GM21515 (cell line): ENCODE data around the gene USP5.
"Not testable (repeated sequence)": the region's sequence is repeated elsewhere in the genome, so short reads cannot be mapped to it uniquely, and the experiment has no call there.

Experiments used
- ATAC-seq: cut with Tn5 transposase; IDR thresholded peaks from one replicate; pipeline ENCODE4 v1.9.1; 2021; ENCODE audit not compliant: unreplicated experiment

USP5 gene

DNA sequence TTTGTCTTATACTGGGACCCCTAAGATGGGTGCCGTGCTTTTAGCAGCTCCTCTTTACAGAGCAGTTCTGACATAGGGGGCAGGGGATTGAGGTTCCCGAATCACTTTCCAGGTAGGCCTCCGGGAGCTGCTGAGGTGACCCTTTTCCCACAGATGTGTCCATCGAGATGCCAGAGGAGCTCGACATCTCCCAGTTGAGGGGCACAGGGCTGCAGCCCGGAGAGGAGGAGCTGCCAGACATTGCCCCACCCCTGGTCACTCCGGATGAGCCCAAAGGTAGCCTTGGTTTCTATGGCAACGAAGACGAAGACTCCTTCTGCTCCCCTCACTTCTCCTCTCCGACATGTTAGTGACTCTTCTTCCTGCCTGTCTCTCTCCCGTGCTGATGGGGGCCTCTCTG is 11.1 kb downstream of the USP5 start:
- ATAC-seq: no peak

GRCh38 chr12:6863586-6864321 is 11.8 kb downstream of the USP5 start:
- no peak for ATAC-seq

DNA sequence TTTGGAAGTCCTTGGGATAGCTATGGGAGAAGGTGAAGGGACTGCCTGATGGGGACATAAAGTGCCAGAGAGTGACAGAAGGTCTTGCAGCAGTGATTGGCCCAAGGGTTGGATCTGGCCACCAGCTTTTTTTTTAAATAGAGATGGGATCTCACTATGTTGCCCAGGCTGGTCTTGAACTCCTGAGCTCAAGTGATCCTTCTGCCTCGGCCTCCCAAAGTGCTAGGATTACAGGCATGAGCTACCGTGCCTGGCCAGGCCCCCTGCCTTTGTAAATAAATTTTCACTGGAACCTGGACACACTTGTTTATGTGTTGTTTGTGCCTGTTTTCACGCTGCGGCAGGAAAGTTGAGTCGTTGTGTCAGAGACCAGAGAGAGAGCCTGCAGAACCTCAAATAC is 13.4 kb downstream of the USP5 start:
- ATAC-seq: not testable (repeated sequence)

DNA sequence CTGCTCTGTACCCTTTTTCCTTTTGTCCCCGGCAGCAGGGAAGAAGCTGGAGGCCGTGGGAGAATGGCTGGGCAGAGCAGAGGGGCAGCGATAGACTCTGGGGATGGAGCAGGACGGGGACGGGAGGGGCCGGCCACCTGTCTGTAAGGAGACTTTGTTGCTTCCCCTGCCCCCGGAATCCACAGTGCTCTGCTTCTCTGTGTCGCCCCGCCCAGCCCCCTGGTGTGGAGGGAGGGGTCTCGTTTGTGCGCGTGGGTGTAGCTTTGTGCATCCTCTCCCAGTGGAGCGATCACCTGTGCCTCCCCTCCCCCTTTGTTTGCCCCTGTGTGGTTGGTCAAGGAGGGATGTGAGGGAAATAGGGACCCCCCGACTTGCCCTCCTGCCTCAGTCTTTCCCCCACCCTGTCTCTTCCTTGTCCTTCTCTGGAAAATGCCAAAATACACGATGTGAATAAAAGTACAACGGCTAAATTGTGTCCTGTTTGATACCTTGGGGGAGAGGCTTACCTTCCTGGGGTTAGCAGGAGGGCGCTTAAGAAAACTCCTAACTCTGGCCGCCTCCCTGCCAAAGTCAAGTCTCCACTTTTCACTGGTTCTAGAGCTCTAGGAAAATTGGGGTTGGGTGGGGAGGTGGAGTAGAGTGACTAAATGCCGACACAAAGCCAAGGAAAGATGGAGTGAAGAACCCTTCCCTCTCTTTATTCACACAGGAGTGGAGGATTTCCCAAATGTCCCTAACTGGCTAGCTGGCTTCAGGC is 14.4 kb downstream of the USP5 start:
- no peak for ATAC-seq

DNA sequence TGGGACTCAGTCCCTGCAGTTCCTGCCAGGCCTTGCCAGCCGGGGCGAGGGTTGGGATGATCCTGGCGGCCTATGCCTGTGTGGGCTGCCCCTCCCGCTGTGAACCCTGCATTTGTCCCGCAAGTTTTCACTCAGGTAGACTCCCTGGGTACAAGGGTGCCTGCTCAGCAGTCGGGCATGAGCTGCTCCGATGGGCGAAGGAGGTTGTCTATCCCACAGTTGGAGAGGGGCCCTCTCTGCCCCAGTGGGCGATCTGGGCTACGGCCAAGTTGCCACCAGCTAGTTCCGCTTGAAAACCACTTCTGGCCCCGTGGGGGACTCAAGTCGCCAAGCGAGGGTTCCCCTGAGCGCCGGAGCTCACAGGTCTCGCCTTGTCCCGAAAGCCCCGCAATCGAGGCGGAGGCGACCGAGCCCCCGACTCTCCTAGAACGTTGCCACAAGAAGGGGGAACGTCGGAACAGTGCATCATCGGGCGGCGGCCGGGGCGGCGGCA is 15.0 kb downstream of the USP5 start:
- ATAC-seq: peak; percentile 3

- peak; percentile 52 for ATAC-seq
Measured at GRCh38 chr12:6867413-6868210, 15.7 kb downstream of the USP5 start, which contains the start of gene TPI1. Gene TPI1 (plus strand): TSS chr12:6867531. CDS start chr12:6867567, 36 bp downstream.

GRCh38 chr12:6868211-6869048 is 16.5 kb downstream of the USP5 start:
- ATAC-seq: no peak

GRCh38 chr12:6869049-6870021 is 17.4 kb downstream of the USP5 start:
- ATAC-seq: no peak

GRCh38 chr12:6870304-6870703 is 18.4 kb downstream of the USP5 start:
- not testable (repeated sequence) for ATAC-seq

DNA sequence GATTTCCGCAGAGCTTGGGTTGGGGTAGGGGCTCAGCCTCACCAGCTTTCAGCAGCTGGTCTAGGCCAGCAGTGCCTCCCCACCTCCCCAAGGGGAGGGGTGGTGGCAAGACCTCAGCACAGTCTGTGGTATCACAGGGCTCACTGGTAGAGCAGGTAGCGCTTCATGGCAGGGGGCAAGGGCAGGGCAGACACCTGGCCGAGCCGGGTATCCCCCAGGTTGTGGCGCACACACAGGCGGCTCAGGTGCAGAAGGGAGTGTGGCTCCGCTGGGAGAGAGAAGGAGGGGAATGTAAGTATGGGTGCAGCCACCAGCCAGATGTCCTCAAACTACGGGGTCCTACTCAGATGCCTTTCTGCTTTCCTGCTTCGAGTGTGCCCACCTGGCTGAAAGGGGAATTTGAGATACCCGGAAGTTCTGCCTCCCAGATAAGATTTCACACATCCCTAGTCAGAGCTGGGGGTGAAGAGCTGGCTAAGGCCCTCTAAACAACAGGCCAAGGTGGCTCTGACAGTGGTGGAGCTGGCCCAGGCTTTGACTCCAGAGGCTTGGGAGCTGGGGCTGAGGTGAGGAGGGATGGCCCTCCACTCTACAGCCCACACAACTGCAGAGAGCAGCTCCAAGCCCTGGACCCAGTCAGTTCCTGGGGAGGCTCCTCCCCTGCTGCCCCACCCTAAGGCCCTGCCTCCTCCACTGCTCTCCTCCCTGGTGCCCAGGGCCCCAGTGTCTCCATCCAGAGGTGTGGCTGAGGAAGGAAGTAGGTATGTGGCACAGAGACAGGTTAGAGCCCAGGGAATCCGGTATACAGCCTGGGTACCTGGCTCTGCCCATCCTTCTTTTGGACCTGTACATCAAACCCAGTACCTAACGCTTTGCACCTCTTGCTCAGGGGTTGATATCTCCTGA is 19.4 kb downstream of the USP5 start:
- ATAC-seq: no peak

DNA sequence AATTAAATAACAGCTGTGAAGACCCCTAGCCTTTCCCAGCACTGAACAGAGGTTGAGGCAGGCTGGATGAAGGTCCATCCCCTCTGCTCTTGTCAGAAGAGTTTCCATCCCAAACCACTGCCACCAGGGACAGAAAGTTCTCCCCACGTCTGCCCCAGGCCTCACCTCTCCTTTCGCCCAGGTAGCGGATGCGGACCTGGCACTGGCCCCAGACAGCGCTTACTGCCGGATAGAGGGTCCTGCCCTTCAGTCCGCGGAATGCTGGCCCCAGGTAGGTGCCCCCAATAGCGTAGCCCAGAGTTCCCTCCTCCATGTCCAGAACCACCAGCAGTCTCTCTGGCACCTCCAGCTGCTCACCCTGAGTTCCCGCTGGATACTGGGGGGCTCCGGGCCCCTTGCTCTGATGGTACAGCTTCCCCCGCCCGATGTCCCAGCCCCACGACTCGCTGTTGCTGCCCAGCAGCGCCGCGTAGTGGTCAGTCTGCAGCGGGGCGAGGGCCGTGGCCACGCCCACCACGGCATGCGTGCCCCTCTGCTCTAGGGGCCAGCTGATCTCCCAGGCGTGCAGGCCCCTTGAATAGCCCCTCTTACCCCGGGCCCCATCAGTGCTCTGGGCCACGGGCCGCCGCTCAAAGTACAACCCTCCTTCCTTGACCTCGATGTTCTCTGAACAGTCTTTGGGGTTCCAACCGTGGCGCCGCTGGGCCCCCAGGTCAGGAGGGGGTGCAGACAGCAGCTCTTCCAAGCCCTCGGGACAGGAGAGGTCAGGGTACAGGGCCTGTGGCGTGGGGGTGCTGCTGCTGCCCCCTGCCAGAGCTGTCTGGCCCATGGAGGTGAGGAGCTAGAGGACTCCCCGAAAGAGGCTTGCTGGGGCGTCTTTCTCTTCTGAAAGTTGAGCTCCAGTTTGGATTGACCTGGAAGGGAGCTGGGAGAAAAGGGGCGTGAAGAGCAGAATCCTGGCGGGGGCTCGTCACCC is 20.4 kb downstream of the USP5 start:
- peak; percentile 31 for ATAC-seq

DNA sequence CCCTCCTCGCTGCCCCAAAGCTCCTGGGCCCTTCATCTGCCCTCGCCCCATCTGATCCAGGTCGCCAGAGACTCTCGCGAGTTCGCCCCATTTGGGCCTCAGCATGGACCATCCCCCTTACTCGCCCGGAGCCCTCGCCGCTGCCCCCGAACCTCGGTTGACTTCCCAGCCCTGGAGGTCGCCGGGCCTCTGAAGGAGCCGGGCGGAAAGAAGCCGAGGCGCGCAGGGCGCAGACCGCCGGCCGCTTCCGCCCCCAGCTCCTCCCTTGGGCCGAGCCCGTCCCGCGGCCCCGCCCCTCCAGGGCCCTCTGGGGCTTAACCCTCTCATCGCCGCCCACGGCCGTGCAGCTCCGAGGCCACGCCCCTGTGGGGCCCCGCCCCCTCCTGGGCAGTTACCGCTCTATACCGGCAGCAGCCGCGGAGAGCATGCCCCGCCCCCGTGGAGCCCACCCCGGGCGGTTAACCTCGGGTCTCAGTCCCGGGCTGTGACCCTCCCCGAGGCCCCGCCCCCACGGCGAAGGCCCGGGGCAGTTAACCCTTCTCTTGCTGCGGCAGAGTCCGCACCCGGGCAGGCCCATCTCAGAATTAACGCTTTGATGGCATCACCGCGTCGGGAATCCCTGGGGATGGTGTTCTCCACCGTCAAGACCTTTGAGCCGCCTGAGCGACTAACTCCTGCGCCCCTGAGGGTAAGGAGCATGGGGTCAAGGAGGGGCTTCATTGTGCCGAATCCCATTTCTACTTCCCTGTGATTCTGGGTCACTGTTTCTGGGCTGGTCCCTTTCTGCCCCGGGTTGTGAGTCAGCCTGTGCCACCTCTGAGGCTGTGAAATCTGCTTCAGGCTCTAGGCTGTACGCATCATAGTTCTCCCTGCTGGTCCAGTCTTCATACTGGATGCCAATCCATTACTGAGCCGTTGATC is 21.4 kb downstream of the USP5 start, which contains the start of gene SPSB2:
SPSB2 (minus strand) TSS at position 210 of the 921 bp plus-strand sequence. CDS start 402 bp downstream, outside the sequence.
- peak; percentile 55 for ATAC-seq

DNA sequence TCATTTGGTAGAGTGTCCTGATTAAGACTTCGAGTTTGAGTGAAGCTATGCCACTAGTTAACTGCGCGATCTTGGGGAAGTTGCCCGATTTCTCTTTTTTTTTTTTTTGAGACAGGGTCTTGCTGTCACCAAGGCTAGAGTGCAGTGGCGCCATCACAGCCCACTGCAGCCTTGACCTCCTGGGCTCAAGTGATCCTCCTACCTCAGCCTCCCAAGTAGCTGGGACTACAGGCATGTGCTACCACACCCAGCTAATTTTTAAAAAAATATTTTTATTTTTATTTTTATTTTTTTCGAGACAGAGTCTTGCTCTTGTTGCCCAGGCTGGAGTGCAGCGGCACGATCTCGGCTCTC is 22.0 kb downstream of the USP5 start:
- not testable (repeated sequence) for ATAC-seq

DNA sequence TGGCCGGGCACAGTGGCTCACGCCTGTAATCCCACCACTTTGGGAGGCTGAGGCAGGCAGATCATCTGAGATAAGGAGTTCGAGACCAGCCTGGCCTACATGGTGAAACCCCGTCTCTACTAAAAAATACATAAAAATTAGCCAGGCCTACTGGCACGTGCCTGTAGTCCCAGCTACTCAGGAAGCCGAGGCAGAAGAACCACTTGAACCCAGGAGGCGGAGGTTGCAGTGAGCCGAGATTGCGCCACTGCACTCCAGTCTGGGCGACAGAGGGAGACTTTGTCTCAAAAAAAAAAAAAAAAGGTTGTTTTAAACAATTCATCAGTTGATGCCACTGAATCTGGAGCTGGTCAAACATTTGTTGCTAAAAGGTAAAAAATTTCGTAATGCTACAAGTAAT is 27.9 kb downstream of the USP5 start:
- not testable (repeated sequence) for ATAC-seq

GRCh38 chr12:6883252-6883651 is 31.3 kb downstream of the USP5 start:
- ATAC-seq: no peak

GRCh38 chr12:6883683-6884082 is 31.7 kb downstream of the USP5 start:
- no peak for ATAC-seq
